GM21528 (cell line): Measurements from ENCODE around the gene JMY.
A peak's percentile ranks its signal among the peaks of the same experiment; 100 is the strongest.
"Not testable (repeated sequence)": the region's sequence is repeated elsewhere in the genome, so short reads cannot be mapped to it uniquely, and the experiment has no call there.

ENCODE experiments used
- ATAC-seq: cut with Tn5 transposase; IDR thresholded peaks from one replicate; pipeline ENCODE4 v1.9.1; 2021; ENCODE audit warnings: mild to moderate bottlenecking, moderate library complexity; ENCODE audit not compliant: unreplicated experiment, low FRiP score

Gene JMY

DNA sequence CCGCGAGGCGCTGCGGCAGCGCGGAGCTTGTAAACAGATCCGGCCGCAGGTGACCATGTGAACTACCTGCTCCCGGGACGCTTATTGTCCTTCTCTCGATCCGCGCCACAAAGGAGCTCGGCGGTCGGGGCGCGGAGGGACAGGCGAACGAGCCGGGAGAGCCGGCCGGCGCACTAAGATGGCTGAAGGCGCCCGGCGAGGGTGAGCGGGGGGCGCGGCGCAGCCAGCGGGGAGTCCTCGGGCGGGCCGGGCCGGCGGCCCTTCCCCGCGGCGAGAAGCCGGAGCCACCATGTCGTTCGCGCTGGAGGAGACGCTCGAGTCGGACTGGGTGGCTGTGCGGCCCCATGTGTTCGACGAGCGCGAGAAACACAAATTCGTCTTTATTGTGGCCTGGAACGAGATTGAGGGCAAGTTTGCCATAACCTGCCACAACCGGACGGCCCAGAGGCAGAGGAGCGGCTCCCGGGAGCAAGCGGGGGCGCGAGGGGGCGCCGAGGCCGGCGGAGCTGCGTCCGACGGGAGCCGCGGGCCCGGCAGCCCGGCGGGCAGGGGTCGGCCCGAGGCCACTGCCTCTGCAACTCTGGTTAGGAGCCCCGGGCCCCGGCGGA lies 535 bp downstream of the JMY start:
- ATAC-seq, result peak; percentile 30

DNA sequence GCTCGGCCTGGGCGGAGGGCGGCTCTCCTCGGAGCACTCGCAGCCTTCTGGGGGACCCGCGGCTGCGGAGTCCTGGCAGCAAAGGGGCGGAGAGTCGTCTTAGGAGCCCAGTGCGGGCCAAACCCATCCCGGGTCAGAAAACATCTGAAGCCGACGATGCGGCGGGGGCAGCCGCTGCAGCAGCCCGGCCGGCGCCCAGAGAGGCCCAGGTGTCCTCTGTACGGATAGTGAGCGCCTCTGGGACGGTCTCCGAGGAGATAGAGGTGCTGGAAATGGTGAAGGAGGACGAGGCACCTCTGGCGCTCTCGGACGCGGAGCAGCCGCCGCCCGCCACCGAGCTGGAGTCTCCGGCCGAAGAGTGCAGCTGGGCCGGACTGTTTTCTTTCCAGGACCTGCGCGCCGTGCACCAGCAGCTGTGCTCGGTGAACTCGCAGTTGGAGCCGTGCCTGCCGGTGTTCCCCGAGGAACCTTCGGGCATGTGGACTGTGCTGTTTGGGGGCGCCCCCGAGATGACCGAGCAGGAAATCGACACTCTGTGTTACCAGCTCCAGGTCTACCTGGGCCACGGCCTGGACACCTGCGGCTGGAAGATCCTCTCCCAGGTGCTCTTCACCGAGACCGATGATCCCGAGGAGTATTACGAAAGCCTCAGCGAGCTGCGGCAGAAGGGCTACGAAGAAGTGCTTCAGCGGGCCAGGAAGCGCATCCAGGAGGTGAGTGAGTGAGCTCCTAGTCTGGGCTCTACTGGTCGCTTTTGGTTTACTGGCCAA lies 1.2 kb downstream of the JMY start:
- ATAC-seq, result peak; percentile 26

DNA sequence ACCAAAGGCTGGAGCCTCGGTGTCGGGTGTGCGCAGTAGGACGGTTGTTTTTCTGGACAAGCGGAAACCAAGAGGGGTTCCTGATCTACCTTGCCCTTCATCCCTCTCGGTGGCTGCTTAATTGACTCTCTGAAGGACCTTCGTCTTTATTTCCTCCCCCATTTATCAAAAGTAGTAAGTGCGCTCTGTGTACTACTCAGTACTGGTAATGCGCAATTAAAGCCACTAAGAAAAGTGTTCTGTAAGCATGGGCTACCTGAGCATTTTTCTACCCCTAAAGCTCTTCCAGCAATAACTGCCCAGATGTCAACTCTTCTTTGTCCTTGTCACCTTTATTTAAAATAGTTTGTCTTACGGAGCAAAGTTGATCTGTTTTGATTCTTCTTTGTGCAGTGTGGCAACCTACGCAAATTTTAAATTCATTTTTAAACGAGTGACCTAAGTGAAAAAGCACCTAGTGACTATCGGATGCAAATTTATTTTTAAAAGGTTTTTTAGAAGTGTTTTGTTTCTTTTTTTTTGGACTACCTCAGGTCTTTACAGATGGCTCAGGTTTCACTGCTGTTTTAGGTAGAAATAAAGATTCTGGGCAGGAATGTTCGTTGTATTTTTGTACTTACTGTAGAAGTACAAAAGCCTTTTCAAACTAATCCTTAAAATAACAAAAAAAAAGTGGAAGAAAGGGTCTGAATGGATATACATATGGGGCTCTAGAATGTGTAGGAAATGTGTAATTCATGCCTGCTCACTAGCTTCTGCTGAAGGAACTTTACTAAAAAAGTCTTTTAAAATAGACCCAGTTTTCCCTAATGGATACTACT lies 2.0 kb downstream of the JMY start:
- ATAC-seq, result no peak

DNA sequence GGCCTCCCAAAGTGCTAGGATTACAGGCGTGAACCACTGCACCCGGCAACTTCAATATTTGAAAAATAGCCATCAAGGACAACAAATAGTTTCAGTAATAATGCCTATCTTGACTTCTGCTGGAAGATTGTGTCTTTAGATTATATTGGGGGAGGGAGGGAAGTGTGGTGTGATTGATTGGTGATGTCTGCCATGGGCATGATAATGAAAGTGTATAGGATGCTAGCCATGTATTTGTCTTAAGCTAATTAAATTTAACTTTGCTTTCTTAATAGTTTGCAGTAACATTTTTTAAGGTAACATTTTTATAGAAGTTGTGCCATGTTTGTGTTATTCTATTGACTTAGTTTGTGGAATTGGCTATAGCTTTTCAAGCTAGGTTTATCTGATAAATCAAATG lies 4.6 kb downstream of the JMY start:
- ATAC-seq, result no peak

DNA sequence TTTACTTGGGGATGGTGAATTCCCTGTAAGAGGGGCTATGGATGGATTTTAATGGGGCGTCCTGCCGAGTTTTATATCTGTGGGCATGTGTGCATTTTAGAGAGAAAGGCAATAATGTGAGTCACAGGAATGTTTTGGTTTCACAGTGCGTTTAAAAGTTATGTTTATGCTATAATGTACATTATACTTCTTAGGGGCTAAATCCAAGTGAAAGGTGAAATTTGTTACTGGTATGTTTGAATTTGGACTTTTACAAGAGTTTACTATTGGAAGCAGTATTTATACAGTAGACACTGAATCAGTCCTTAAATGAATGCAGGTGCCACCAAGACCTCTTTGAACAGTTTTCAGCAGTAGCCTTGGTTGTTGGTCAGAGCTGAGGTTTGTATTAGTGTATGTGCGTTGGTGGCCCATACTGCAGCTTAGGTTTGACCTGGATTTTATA lies 5.6 kb downstream of the JMY start:
- ATAC-seq, result no peak

DNA sequence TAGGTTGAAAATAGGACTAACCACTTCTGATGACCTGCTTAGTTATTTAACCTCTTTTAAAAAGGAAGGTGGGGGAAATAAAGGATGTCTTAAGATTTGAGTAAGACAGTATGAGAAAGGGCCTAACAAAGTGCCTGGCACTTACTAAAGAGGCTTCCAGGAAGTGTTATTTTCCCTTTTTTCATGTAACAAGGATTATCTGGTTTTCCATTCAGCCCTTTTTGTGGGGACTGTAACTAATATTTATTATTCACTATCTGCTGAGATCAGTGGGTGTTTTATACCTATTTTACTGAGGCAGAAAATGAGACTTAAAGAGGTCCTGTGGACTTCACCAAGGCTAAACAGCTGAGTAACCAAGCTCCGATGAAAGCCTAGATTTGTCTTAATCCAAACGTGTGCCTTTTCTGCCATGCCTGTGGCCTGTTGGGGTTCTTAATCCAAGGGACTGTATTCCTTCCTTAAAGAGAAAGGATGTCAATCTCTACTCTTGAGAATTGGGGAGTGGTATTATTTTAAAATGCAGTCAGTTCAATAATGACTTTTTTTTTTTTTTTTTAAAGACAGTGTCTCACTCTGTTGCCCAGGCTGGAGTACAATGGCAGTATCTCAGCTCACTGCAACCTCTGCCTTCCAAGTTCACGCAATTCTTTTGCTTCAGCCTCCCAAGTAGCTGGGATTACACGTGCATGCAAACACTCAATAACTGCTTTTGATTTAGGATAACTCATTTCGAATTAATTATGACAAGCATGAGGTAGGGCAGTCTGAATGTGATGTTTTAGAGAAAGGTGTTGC lies 6.5 kb downstream of the JMY start:
- no peak for ATAC-seq

DNA sequence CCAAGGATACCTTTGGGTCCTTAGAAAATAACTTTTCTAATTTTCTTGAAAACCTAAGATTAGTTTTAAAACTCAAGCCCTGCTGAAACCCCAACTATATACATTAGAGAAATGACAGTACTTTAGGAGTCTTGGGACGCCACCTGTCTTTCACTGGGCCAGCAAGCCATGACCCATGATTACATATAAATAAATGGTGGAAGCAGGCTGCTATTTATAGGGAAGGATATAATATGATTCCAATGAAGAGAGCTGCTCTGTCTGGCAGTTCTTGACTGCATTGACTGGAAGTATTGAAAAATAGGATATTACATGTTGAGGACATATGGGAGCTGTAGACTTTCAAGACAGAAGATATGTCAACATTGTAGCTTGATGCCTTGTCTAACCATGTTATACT lies 7.3 kb downstream of the JMY start:
- ATAC-seq, result no peak

DNA sequence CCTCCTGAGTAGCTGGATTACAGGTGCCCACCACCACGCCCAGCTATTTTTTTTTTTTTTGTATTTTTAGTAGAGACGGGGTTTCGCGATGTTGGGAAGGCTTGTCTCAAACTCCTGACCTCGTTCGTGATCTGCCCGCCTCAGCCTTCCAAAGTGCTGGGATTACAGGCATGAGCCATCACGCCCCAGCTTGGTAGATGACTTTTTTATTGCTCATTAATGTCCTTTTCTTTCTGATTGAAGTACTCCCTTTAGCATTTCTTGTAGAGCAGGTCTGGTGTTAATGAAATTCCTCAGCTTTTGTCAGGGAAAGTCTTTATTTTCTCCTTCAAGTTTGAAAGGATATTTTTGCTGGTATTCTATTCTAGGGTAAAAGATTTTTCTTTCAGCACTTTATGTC lies 18.1 kb downstream of the JMY start:
- not testable (repeated sequence) for ATAC-seq

DNA sequence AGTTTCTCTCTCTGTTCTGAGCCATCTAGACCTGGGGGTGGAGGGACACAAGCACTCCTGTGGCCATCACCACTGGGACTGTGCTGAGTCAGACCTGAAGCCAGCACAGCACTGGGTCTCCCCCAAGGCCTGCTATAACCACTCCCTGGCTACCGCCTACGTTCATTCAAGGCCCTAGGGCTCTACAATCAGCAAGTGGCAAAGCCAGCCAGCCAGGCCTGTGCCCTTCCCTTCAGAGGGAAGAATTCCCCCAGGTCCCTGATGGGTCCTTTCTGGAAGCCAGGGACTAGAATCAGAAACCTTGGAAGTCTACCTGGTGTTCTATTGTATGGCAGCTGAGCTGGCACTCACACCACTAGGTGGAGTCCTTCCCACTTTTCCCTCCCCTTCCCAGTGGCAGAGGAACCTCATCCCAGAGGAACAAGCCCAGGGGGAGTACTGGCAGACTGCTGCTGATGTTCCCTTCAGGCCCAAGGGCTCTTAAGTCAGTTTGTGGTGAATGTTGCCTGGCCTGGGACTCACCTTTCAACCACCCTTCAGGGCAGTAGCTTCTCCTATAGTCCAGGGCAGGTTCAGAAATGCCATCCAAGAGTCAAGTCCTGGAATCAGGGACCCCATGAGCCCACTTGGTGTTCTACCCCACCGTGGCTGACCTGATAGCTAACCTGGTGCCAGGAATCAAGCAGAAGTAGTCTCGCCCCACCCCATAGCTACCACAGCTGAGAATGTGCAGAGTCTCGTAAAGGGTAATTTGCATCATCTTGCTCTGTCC lies 20.0 kb downstream of the JMY start:
- no peak for ATAC-seq

DNA sequence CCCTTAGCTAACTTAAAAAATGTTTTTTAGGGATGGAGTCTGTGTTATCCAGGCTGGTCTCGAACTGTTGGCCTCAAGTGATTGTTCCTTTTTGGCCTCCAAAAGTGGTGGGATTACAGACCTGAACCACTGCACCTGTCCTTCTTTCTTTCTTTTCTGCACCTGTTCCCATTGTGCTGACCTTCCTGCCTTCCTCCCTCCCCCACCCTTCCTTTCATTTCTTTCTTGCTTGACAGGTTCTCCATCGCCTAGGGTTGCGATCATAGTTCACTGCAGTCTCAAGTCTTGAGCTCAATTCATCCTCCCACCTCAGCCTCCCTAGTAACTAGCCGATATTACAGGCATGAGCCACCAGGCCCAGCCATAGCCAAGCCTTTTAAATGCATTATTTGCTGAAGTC lies 20.6 kb downstream of the JMY start:
- ATAC-seq, result no peak

DNA sequence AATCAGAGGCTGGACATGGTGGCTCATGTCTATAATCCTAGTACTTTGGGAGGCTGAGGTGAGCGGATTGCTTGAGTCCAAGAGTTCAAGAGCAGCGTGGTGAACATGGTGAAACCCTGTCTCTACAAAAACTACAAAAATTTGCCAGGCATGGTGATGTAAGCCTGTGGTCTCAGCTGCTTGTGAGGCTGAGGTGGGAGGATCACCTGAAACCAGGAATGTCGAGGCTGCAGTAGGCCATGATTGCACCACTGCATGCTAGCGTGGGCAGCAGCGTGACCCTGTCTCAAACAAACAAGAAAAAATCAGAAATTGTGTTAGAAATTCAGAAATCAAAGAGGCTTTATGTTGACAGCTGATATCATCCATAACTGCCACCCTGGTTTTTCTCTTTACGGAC lies 21.4 kb downstream of the JMY start:
- no peak for ATAC-seq

DNA sequence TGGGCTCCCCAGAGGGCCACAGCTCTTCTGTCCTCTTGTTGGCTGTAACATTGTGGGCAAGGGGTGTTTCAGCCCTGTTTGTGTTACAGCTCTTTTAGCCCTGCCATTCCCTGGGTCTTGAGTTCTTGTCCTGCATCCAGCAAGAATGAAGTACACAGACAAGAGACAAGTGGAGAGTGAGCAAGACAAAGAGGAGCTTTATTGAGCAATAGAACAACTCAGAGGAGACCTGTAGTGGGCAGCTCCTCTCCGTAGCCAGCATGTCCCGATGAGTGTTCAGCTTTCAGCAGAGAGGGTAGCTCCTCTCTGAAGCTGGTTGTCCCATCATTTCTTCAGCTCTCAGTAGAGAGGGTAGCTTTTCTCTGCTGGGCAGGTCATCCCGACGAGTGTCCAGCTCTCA lies 22.9 kb downstream of the JMY start:
- ATAC-seq, result no peak

DNA sequence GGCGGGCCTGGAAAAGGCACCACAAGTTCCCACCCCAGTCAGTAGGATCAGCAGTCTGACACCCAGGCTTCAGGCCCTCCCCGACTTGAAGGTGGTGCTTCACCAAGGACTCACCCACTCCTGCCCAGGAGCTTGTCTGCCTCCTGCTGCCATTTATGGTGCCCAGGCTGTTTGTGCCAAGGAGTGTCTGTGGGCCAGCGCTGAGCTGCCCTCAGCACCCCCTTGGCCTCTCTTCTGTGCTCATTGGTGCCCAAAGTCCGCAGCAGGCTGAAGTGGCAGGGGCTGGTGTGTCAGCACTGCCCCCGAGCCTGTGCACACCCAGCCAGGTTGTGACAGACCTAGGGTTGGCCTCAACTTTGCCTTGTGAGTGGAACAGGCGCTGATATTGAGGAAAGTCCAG lies 23.5 kb downstream of the JMY start:
- no peak for ATAC-seq

DNA sequence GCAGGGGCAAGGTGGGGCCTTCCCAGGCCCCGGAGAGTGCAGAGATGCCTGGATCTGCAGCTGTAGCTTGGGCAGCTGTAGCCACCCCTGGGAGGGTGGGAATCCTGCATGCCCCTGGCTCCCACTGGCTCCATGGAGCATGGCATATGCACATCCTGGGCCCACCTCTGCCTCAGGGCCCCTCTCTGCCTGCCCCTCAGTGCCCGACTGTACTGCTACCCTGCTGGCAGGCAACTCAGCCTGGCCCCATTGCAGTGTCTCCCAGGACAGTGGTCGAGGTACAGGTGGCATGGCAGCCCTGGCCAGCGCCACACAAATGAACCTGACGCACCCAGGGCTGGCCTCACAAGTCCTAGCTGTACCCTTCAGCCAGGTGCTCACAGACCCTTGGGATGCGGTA lies 23.9 kb downstream of the JMY start:
- ATAC-seq, result no peak

DNA sequence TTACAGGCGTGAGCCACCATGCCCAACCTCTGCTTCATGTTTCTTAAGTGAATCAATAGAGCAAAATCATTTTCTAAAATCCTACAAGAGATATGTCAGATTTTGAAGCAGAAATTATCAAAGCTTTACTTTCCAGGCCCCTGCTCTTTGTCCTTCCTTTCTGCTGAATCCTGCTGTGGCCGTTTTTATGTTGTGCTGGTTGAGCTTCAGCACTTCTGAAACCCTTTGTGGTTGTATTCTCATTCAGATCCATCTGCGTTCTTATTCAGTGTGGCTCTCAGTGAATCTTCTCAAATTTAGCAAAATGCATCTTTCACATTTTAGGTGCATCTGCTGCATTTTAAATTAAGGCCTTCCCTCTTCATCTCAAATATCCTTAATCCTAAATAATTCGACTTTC lies 26.0 kb downstream of the JMY start:
- no peak for ATAC-seq

DNA sequence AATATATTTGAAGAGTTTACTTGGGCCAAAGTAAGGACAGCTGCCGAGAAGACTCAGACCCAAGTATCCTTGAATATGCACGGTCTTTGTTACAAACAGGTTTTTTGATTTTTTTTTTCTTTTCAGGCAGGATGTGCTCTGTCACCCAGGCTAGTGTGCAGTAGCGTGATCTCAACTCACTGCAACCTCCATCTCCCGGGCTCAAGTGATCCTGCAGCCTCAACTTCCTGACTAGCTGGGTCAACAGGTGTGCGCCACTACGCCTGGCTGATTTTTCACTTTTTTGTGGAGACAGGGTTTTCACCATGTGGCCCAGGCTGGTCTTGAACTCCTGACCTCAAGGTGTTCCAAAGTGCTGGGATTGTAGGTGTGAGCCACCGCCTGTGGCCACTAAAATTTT lies 27.4 kb downstream of the JMY start:
- no peak for ATAC-seq

DNA sequence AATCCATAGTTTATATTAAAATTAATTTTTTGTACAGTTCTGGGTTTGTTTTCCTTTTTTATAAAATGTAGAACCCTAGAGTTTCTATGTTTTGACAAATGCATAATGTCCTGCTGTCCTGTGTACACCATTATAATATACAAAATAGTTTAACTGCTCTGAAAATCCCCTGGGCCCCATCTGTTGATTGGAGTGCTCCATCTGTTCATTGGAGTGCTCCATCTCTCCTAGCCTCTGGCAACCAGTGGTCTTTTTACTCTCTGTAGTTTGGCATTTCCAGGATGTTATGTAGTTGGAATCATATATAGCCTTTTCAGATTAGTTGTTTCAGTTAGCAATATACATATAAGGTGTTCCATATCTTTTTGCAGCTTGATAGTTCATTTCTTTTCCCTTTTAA lies 31.2 kb downstream of the JMY start:
- no peak for ATAC-seq

DNA sequence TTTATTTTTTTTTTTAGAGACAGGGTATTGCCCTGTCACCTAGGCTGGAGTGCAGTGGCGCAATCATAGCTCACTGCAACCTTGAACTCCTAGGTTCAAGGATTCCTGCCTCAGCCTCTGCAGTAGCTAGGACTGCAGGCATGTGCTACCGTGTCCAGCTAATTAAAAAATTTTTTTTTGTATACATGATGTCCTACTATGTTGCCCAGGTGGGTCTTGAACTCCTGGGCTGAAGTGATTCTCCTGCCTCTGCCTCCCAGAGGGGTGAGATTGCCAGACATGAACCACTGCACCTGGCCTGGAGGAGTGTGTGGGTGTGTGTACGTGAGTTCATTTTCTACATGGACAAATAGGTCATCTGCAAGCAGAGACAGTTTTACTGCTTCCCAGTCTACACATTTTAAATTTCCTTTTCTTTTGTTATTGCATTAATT lies 33.8 kb downstream of the JMY start:
- no peak for ATAC-seq

DNA sequence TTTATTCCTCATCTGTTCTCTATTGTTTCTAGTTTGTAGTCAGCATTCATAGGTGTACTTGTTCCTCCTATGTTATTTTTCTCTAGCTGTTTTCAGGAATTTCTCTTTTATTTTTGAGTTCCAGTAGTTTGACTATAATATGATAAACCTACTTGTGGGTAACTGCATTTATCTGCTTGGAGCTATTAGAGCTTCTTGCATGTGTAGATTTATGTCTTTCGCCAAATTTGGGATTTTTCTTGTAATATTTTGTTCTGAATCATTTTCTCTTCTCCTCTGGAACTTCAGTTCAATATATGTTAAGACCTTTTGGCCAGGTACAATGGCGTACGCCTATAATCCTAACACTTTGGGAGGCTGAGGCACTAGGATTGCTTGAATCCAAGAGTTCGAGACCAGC lies 37.4 kb downstream of the JMY start:
- no peak for ATAC-seq

DNA sequence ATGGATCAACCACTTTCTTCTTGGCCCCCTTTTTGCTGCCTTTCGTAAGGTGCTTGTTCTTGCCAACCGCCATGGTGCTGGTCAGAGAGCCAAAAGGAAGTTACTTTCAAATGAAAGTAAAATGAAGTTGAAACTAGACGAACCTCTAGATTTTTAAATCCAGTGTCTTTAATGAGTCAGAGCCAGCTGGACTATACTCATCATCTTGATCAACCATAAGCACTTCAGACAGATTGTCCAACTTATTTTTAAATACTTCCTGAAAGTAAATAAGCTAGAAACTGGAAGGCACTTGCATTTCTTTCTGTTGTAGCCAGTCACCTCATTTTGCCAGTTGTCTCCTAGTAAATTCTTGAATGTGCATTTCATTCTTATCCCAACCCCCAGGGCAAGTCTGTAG lies 48.9 kb downstream of the JMY start:
- ATAC-seq, result no peak
